Immature natural killer cell (primary cell): Measurements from ENCODE around the gene ZNF135. TPM values are rescaled to one million over a fixed set of nuclear protein-coding genes. Genes with fewer than 3 reads are reported as not detected.
A peak's percentile ranks its signal among the peaks of the same experiment; 100 is the strongest.

Experiments used
- DNase-seq, 3 donors: peaks; one replicate each; pipeline ENCODE4 v3.0.0; 2022; ENCODE audit warnings: mixed read lengths in 1 of 3
- H3K27ac Mint-ChIP-seq, 6 donors: one replicate each; pipeline ENCODE4 v1.8.0; 2020; ENCODE audit warnings: mixed read lengths in 6 of 6, mild to moderate bottlenecking in 5 of 6, inconsistent platforms in 4 of 6, moderate library complexity in 3 of 6
- H3K27me3 Mint-ChIP-seq, 3 donors: one replicate each; pipeline ENCODE4 v1.8.0; 2020 to 2021; ENCODE audit warnings: low read depth in 3 of 3, mild to moderate bottlenecking in 3 of 3, mixed read lengths in 3 of 3, moderate library complexity in 3 of 3, inconsistent platforms in 1 of 3
- H3K36me3 Mint-ChIP-seq, 3 donors: one replicate each; pipeline ENCODE4 v1.8.0; 2020; ENCODE audit warnings: mixed read lengths in 3 of 3, inconsistent platforms in 2 of 3, mild to moderate bottlenecking in 2 of 3
- H3K4me1 Mint-ChIP-seq, 2 donors: one replicate each; pipeline ENCODE4 v1.8.0; 2020; ENCODE audit warnings: inconsistent platforms in 2 of 2, mild to moderate bottlenecking in 2 of 2, mixed read lengths in 2 of 2, moderate library complexity in 1 of 2
- H3K4me3 Mint-ChIP-seq, 5 donors: one replicate each; pipeline ENCODE4 v1.8.0; 2020; ENCODE audit warnings: mild to moderate bottlenecking in 5 of 5, mixed read lengths in 5 of 5, inconsistent platforms in 3 of 5, moderate library complexity in 3 of 5
- H3K9me3 Mint-ChIP-seq, 6 donors: one replicate each; pipeline ENCODE4 v1.8.0; 2020; ENCODE audit warnings: mild to moderate bottlenecking in 6 of 6, mixed read lengths in 6 of 6, inconsistent platforms in 4 of 6, moderate library complexity in 3 of 6
- polyA plus RNA-seq, 3 donors: library from polyadenylated mRNA; unstranded; fragments of 300-500 nt; fragmentation: Illumina TruSeq; gene quantifications; one replicate each; pipeline ENCODE4 v1.2.3, GENCODE V29; 2021

ZNF135 gene
- polyA plus RNA-seq, 3 donors from 2014 or later = 0.64 to 4.1 TPM; not detected in 1

- Mint-ChIP-seq H3K9me3 (peaks cover 11 to 36% (median 24%) of the 10 kb centered on the region in 6 donors), H3K27ac (no peak overlapping the region), H3K4me1 (peaks cover 0 to 5% of the 10 kb centered on the region in 2 donors), H3K4me3 (no peak overlapping the region), H3K27me3 (peaks cover 9 to 17% (median 13%) of the 10 kb centered on the region in 3 donors), H3K36me3 (peaks cover 0 to 7% (median 5%) of the 10 kb centered on the region in 3 donors)
- no peak for DNase-seq
Observed at GRCh38 chr19:58037927-58038687, 21.0 kb upstream of the ZNF135 start.

- H3K4me3 Mint-ChIP-seq = no peak overlapping the region
- peaks cover 13 to 37% (median 26%) of the 10 kb centered on the region in 6 donors for H3K9me3 Mint-ChIP-seq
- H3K4me1 Mint-ChIP-seq = peaks cover 0 to 5% of the 10 kb centered on the region in 2 donors
Observed at GRCh38 chr19:58038688-58039204, 20.3 kb upstream of the ZNF135 start.

GRCh38 chr19:58040751-58041525 lies 18.1 kb upstream of the ZNF135 start:
- no peaks in the 10 kb centered on the region for H3K4me1 Mint-ChIP-seq
- no peak for DNase-seq
- peaks cover 5 to 8% (median 6%) of the 10 kb centered on the region in 3 donors for H3K27me3 Mint-ChIP-seq
- no peak overlapping the region for H3K27ac Mint-ChIP-seq
- H3K4me3 Mint-ChIP-seq = no peak overlapping the region
- peaks cover 0 to 4% (median 2%) of the 10 kb centered on the region in 3 donors for H3K36me3 Mint-ChIP-seq
- H3K9me3 Mint-ChIP-seq = peaks cover 6 to 33% (median 16%) of the 10 kb centered on the region in 6 donors

More at GRCh38 chr19:58038688-58039204, 20.3 kb upstream of the ZNF135 start:
- no peak for DNase-seq
- Mint-ChIP-seq H3K27ac (no peak overlapping the region), H3K36me3 (peaks cover 0 to 7% (median 5%) of the 10 kb centered on the region in 3 donors), H3K27me3 (peaks cover 12 to 14% (median 13%) of the 10 kb centered on the region in 3 donors)

- Mint-ChIP-seq H3K4me3 (no peak overlapping the region), H3K27ac (no peak overlapping the region), H3K27me3 (peaks cover 5 to 6% (median 5%) of the 10 kb centered on the region in 3 donors), H3K4me1 (no peaks in the 10 kb centered on the region), H3K9me3 (peaks cover 9 to 40% (median 21%) of the 10 kb centered on the region in 6 donors), H3K36me3 (peaks cover 0 to 5% (median 4%) of the 10 kb centered on the region in 3 donors)
- DNase-seq = peak in 1 of 3 donors; percentile 22
Observed at GRCh38 chr19:58042495-58043340, 16.4 kb upstream of the ZNF135 start.

GRCh38 chr19:58044391-58044790 lies 14.7 kb upstream of the ZNF135 start:
- Mint-ChIP-seq H3K36me3 (peaks cover 0 to 9% (median 7%) of the 10 kb centered on the region in 3 donors), H3K27ac (no peak overlapping the region), H3K9me3 (peaks cover 12 to 47% (median 32%) of the 10 kb centered on the region in 6 donors), H3K27me3 (peaks cover 4 to 8% (median 5%) of the 10 kb centered on the region in 3 donors), H3K4me3 (no peak overlapping the region), H3K4me1 (no peaks in the 10 kb centered on the region)
- DNase-seq = no peak

- DNase-seq = no peak
- peaks cover 0 to 9% (median 8%) of the 10 kb centered on the region in 3 donors for H3K36me3 Mint-ChIP-seq
- H3K4me3 Mint-ChIP-seq = no peak overlapping the region
- no peak overlapping the region for H3K27ac Mint-ChIP-seq
- peaks cover 16 to 52% (median 36%) of the 10 kb centered on the region in 6 donors for H3K9me3 Mint-ChIP-seq
- H3K4me1 Mint-ChIP-seq = no peaks in the 10 kb centered on the region
- H3K27me3 Mint-ChIP-seq = peaks cover 5 to 8% (median 6%) of the 10 kb centered on the region in 3 donors
Observed at GRCh38 chr19:58044886-58045285, 14.2 kb upstream of the ZNF135 start.

GRCh38 chr19:58045411-58046050 lies 13.6 kb upstream of the ZNF135 start:
- Mint-ChIP-seq H3K4me3 (no peak overlapping the region), H3K36me3 (peaks cover 0 to 9% (median 8%) of the 10 kb centered on the region in 3 donors), H3K27me3 (peaks cover 5 to 8% (median 6%) of the 10 kb centered on the region in 3 donors), H3K4me1 (no peaks in the 10 kb centered on the region), H3K27ac (no peak overlapping the region), H3K9me3 (peaks cover 17 to 54% (median 37%) of the 10 kb centered on the region in 6 donors)
- DNase-seq = no peak

- Mint-ChIP-seq H3K4me3 (no peak overlapping the region), H3K4me1 (no peaks in the 10 kb centered on the region), H3K27me3 (peaks cover 5 to 6% (median 6%) of the 10 kb centered on the region in 3 donors), H3K9me3 (peaks cover 20 to 63% (median 36%) of the 10 kb centered on the region in 6 donors), H3K27ac (no peak overlapping the region), H3K36me3 (peaks cover 0 to 9% (median 8%) of the 10 kb centered on the region in 3 donors)
- DNase-seq = no peak
Observed at GRCh38 chr19:58046856-58047255, 12.2 kb upstream of the ZNF135 start.

- Mint-ChIP-seq H3K27me3 (peaks cover 3 to 6% (median 5%) of the 10 kb centered on the region in 3 donors), H3K36me3 (peaks cover 0 to 9% (median 8%) of the 10 kb centered on the region in 3 donors), H3K9me3 (peaks cover 20 to 61% (median 36%) of the 10 kb centered on the region in 6 donors), H3K4me1 (no peaks in the 10 kb centered on the region), H3K4me3 (no peak overlapping the region), H3K27ac (no peak overlapping the region)
- no peak for DNase-seq
Observed at GRCh38 chr19:58047672-58048071, 11.4 kb upstream of the ZNF135 start.

- Mint-ChIP-seq H3K4me1 (peaks cover 2 to 12% of the 10 kb centered on the region in 2 donors), H3K9me3 (peaks cover 15 to 55% (median 29%) of the 10 kb centered on the region in 6 donors), H3K27ac (no peak overlapping the region), H3K36me3 (peaks cover 4 to 13% (median 8%) of the 10 kb centered on the region in 3 donors), H3K4me3 (no peak overlapping the region), H3K27me3 (peaks cover 3 to 8% (median 5%) of the 10 kb centered on the region in 3 donors)
- no peak for DNase-seq
Observed at GRCh38 chr19:58052256-58052655, 6.8 kb upstream of the ZNF135 start.

- Mint-ChIP-seq H3K36me3 (peaks cover 8 to 16% (median 11%) of the 10 kb centered on the region in 3 donors), H3K27me3 (peaks cover 5 to 10% (median 5%) of the 10 kb centered on the region in 3 donors), H3K4me1 (peaks cover 5 to 15% of the 10 kb centered on the region in 2 donors), H3K27ac (no peak overlapping the region), H3K9me3 (peaks cover 17 to 55% (median 30%) of the 10 kb centered on the region in 6 donors), H3K4me3 (no peak overlapping the region)
- DNase-seq = no peak
Observed at GRCh38 chr19:58053480-58054156, 5.5 kb upstream of the ZNF135 start.
